CD14-positive monocyte (primary cell): ENCODE measurements around the gene HECW1. TPM values are rescaled to one million over a fixed set of nuclear protein-coding genes. Genes with fewer than 3 reads are reported as not detected.

ENCODE experiments used
- DNase-seq, 3 donors: peaks; one replicate each; pipeline ENCODE4 v3.0.0-alpha.2; 2011 to 2022
- H2AFZ ChIP-seq: 2 replicates; pipeline ENCODE4 v1.6.0; 2012; ENCODE audit warnings: mild to moderate bottlenecking, low read depth, low read length, inconsistent platforms; ENCODE audit not compliant: insufficient read depth, poor library complexity, severe bottlenecking
- H3K27ac ChIP-seq, 2 donors: 1 replicate in 1 of 2; 2 replicates in 1 of 2; pipeline ENCODE4 v1.5.1; 2012 to 2013; ENCODE audit warnings: low read length in 2 of 2, control low read depth in 1 of 2, inconsistent platforms in 1 of 2, low read depth in 1 of 2, mild to moderate bottlenecking in 1 of 2
- H3K27me3 ChIP-seq, 2 donors: one replicate each; pipeline versions ENCODE4 v1.6.0 to v1.6.1; 2011 to 2013; ENCODE audit warnings: low read length in 2 of 2; ENCODE audit not compliant: control insufficient read depth in 2 of 2, insufficient read depth in 2 of 2
- H3K36me3 ChIP-seq, 2 donors: replicated peaks in 1 of 2; 1 replicate in 1 of 2; 2 replicates in 1 of 2; pipeline versions ENCODE4 v1.5.1 to v1.6.1; 2012 to 2013; ENCODE audit warnings: low read length in 2 of 2, control low read depth in 1 of 2, inconsistent platforms in 1 of 2, mild to moderate bottlenecking in 1 of 2; ENCODE audit not compliant: insufficient read depth in 2 of 2, control insufficient read depth in 1 of 2
- H3K4me1 ChIP-seq, 2 donors: 1 replicate in 1 of 2; 2 replicates in 1 of 2; pipeline versions ENCODE4 v1.5.1 to v1.6.1; 2012 to 2013; ENCODE audit warnings: low read length in 2 of 2, control low read depth in 1 of 2, inconsistent platforms in 1 of 2, mild to moderate bottlenecking in 1 of 2, moderate library complexity in 1 of 2; ENCODE audit not compliant: insufficient read depth in 2 of 2, control insufficient read depth in 1 of 2
- H3K4me2 ChIP-seq: replicated peaks from 2 replicates; pipeline ENCODE3; 2012; ENCODE audit warnings: low read length, moderate library complexity, mild to moderate bottlenecking; ENCODE audit not compliant: poor library complexity, severe bottlenecking; ENCODE audit errors: extremely low read depth
- H3K4me3 ChIP-seq, 3 experiments: fragments of 200-600 bp in 1 of 3; sonication (generic) in 1 of 3; replicated peaks in 1 of 3; 1 replicate in 2 of 3; 2 replicates in 1 of 3; pipeline ENCODE4 v1.5.1; 2011 to 2013; ENCODE audit warnings: low read length in 3 of 3, mild to moderate bottlenecking in 3 of 3, control low read depth in 2 of 3, low read depth in 2 of 3, inconsistent platforms in 1 of 3, moderate library complexity in 1 of 3
- H3K79me2 ChIP-seq: 2 replicates; pipeline ENCODE4 v1.6.0; 2012; ENCODE audit warnings: mild to moderate bottlenecking, control low read depth, inconsistent platforms, low read length, moderate library complexity; ENCODE audit not compliant: insufficient read depth
- H3K9ac ChIP-seq: 2 replicates; pipeline ENCODE4 v1.6.0; 2017; ENCODE audit warnings: low read length, mild to moderate bottlenecking; ENCODE audit not compliant: insufficient read depth, poor library complexity, severe bottlenecking
- H3K9me3 ChIP-seq, 2 donors: replicated peaks in 1 of 2; 1 replicate in 1 of 2; 2 replicates in 1 of 2; pipeline versions ENCODE4 v1.5.1 to v1.6.1; 2012 to 2013; ENCODE audit warnings: low read length in 2 of 2, control low read depth in 1 of 2; ENCODE audit not compliant: control insufficient read depth in 1 of 2, insufficient read depth in 1 of 2
- H4K20me1 ChIP-seq: 2 replicates; pipeline ENCODE4 v1.6.0; 2012; ENCODE audit warnings: mild to moderate bottlenecking, low read length, control low read depth, moderate library complexity; ENCODE audit not compliant: insufficient read depth
- H3K27ac Mint-ChIP-seq, 7 donors: one replicate each; pipeline ENCODE4 v1.8.0; 2020; ENCODE audit warnings: mild to moderate bottlenecking in 7 of 7, mixed read lengths in 7 of 7, moderate library complexity in 6 of 7, inconsistent platforms in 2 of 7
- H3K27me3 Mint-ChIP-seq, 3 donors: one replicate each; pipeline ENCODE4 v1.8.0; 2021 to 2022; ENCODE audit warnings: low read depth in 3 of 3, mild to moderate bottlenecking in 3 of 3, mixed read lengths in 3 of 3, moderate library complexity in 3 of 3, inconsistent platforms in 1 of 3
- H3K36me3 Mint-ChIP-seq, 2 donors: one replicate each; pipeline ENCODE4 v1.8.0; 2020; ENCODE audit warnings: mixed read lengths in 2 of 2, inconsistent platforms in 1 of 2, mild to moderate bottlenecking in 1 of 2
- H3K4me1 Mint-ChIP-seq: one replicate; pipeline ENCODE4 v1.8.0; 2020; ENCODE audit warnings: mild to moderate bottlenecking, mixed read lengths
- H3K4me3 Mint-ChIP-seq, 2 donors: one replicate each; pipeline ENCODE4 v1.8.0; 2020; ENCODE audit warnings: mild to moderate bottlenecking in 2 of 2, mixed read lengths in 2 of 2, moderate library complexity in 1 of 2
- H3K9me3 Mint-ChIP-seq, 7 donors: one replicate each; pipeline ENCODE4 v1.8.0; 2020 to 2022; ENCODE audit warnings: mixed read lengths in 7 of 7, mild to moderate bottlenecking in 6 of 7, moderate library complexity in 6 of 7, inconsistent platforms in 2 of 7
- CTCF ChIP-seq: fragments of 200-600 bp; IDR thresholded peaks from one replicate; pipeline ENCODE4 v1.8.0; 2022; ENCODE audit warnings: antibody characterized with exemption, mild to moderate bottlenecking
- WGBS: methylation state at CpG from one replicate; pipeline ENCODE4 v1.1.5; 2013; ENCODE audit warnings: missing lambda C conversion rate; ENCODE audit not compliant: insufficient coverage; 5-methylcytosine and 5-hydroxymethylcytosine counted together
- intact Hi-C, 2 donors: fragments of 100-400 bp; cut with micrococcal nuclease; formaldehyde crosslinking; loops; one replicate each; pipeline versions ENCODE4 v1.15.0 to v1.15.1; 2023
- polyA plus RNA-seq, 3 donors: library from polyadenylated mRNA; depleted of rRNA in 1 of 3; unstranded in 2 of 3; stranded (reverse) in 1 of 3; fragments of 300-500 nt in 2 of 3; fragments of >200 nt in 1 of 3; fragmentation: Illumina TruSeq in 2 of 3; gene quantifications; 1 replicate in 2 of 3; 2 replicates in 1 of 3; pipeline ENCODE4 v1.2.3, GENCODE V29; 2012 to 2021

HECW1 gene
- polyA plus RNA-seq, 3 donors, result not detected

GRCh38 chr7:43362652-43363034 lies 250.2 kb downstream of the HECW1 start:
- Histone ChIP-seq H3K4me2 (no peak overlapping the region), H3K36me3 (no peaks in the 10 kb centered on the region), H2AFZ (no peak overlapping the region), H3K27ac (no peak overlapping the region), H3K79me2 (no peaks in the 10 kb centered on the region), H4K20me1 (no peaks in the 10 kb centered on the region), H3K4me1 (no peaks in the 10 kb centered on the region), H3K27me3 (no peaks in the 10 kb centered on the region), H3K9ac (no peak overlapping the region), H3K4me3 (no peak overlapping the region), H3K9me3 (peaks cover 0 to 8% of the 10 kb centered on the region in 2 donors)
- no peak overlapping the region for H3K4me3 Mint-ChIP-seq
- 14% methylated on average over 1 of the region's 2 CpGs for WGBS
- DNase-seq, result no peak
- peaks cover 1 to 4% (median 3%) of the 10 kb centered on the region in 3 donors for H3K27me3 Mint-ChIP-seq
- peaks cover 0 to 11% (median 2%) of the 10 kb centered on the region in 7 donors for H3K9me3 Mint-ChIP-seq
- no peaks in the 10 kb centered on the region for H3K36me3 Mint-ChIP-seq
- intact Hi-C loops, result no loop called here
- no peak for TF ChIP-seq CTCF
- no peak overlapping the region for H3K27ac Mint-ChIP-seq
- peaks cover 2% of the 10 kb centered on the region for H3K4me1 Mint-ChIP-seq

- 79% methylated on average over 4 of the region's 6 CpGs for WGBS
- no peak overlapping the region for H3K4me2 ChIP-seq
- H3K4me3 ChIP-seq, result no peak overlapping the region
- H2AFZ ChIP-seq, result no peak overlapping the region
- no peak overlapping the region for H3K27ac Mint-ChIP-seq
- H3K27me3 ChIP-seq, result no peaks in the 10 kb centered on the region
- no peaks in the 10 kb centered on the region for H4K20me1 ChIP-seq
- peaks cover 0 to 8% of the 10 kb centered on the region in 2 donors for H3K9me3 ChIP-seq
- no peaks in the 10 kb centered on the region for H3K79me2 ChIP-seq
- H3K27me3 Mint-ChIP-seq, result peaks cover 1 to 3% (median 2%) of the 10 kb centered on the region in 3 donors
- H3K9me3 Mint-ChIP-seq, result peaks cover 0 to 11% (median 2%) of the 10 kb centered on the region in 7 donors
- peak in 1 of 3 donors; percentile 4 for DNase-seq
- peaks cover 2% of the 10 kb centered on the region for H3K4me1 Mint-ChIP-seq
- H3K9ac ChIP-seq, result no peak overlapping the region
- no peaks in the 10 kb centered on the region for H3K4me1 ChIP-seq
- no peak overlapping the region for H3K27ac ChIP-seq
- intact Hi-C loops, result no loop called here
- H3K4me3 Mint-ChIP-seq, result no peak overlapping the region
- no peak for TF ChIP-seq CTCF
- H3K36me3 Mint-ChIP-seq, result no peaks in the 10 kb centered on the region
- no peaks in the 10 kb centered on the region for H3K36me3 ChIP-seq
These were observed 250.8 kb downstream of the HECW1 start for GRCh38 chr7:43363035-43363791.
